SK-N-SH (cell line): ENCODE measurements around the gene PLXND1.

Experiments
- JUND ChIP-seq: IDR thresholded peaks from 2 replicates; pipeline ENCODE4 v1.4.0; 2012
- POLR2AphosphoS5 ChIP-seq: IDR thresholded peaks from 2 replicates; pipeline ENCODE4 v1.6.1; 2012; ENCODE audit warnings: low read depth, low read length
- RAD21 ChIP-seq: IDR thresholded peaks from 2 replicates; pipeline ENCODE4 v1.6.1; 2012; ENCODE audit warnings: mild to moderate bottlenecking, low read length
- RFX5 ChIP-seq: IDR thresholded peaks from 2 replicates; pipeline ENCODE4 v1.6.1; 2012; ENCODE audit warnings: mild to moderate bottlenecking, improper control_type of control experiment, low read length
- SIN3A ChIP-seq: IDR thresholded peaks from 2 replicates; pipeline ENCODE4 v1.6.1; 2012; ENCODE audit warnings: low read depth, mild to moderate bottlenecking, low read length, moderate library complexity, borderline replicate concordance
- TAF1 ChIP-seq: IDR thresholded peaks from 2 replicates; pipeline ENCODE4 v1.6.1; 2012; ENCODE audit warnings: low read depth, mild to moderate bottlenecking, low read length, moderate library complexity, borderline replicate concordance
- TEAD4 ChIP-seq: IDR thresholded peaks from 2 replicates; pipeline ENCODE4 v1.4.0; 2012; ENCODE audit warnings: mild to moderate bottlenecking, borderline replicate concordance; ENCODE audit not compliant: insufficient read depth
- TF ChIP-seq, protein P1 (sequence below): IDR thresholded peaks from 2 replicates; pipeline ENCODE4 v1.4.0; 2012; ENCODE audit warnings: low read depth, borderline replicate concordance
- TF ChIP-seq, protein P2 (sequence below): fragments of 200-600 bp; sonication (generic); IDR thresholded peaks from 2 replicates; pipeline ENCODE4 v1.6.1; 2017; ENCODE audit warnings: antibody characterized with exemption, mild to moderate bottlenecking, moderate library complexity
- TF ChIP-seq, protein P3 (sequence below): IDR thresholded peaks from 2 replicates; pipeline ENCODE4 v1.6.1; 2012; ENCODE audit warnings: mild to moderate bottlenecking, low read depth, low read length, moderate library complexity

GRCh38 chr3:129595544-129596193, 10.8 kb downstream of the PLXND1 start:
- TF ChIP-seq, protein P1, sequence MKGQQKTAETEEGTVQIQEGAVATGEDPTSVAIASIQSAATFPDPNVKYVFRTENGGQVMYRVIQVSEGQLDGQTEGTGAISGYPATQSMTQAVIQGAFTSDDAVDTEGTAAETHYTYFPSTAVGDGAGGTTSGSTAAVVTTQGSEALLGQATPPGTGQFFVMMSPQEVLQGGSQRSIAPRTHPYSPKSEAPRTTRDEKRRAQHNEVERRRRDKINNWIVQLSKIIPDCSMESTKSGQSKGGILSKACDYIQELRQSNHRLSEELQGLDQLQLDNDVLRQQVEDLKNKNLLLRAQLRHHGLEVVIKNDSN = no peak
- TF ChIP-seq TAF1 (no peak), SIN3A (no peak), RAD21 (no peak), TEAD4 (no peak), POLR2AphosphoS5 (no peak), JUND (no peak), RFX5 (no peak)
- TF ChIP-seq, protein P2, sequence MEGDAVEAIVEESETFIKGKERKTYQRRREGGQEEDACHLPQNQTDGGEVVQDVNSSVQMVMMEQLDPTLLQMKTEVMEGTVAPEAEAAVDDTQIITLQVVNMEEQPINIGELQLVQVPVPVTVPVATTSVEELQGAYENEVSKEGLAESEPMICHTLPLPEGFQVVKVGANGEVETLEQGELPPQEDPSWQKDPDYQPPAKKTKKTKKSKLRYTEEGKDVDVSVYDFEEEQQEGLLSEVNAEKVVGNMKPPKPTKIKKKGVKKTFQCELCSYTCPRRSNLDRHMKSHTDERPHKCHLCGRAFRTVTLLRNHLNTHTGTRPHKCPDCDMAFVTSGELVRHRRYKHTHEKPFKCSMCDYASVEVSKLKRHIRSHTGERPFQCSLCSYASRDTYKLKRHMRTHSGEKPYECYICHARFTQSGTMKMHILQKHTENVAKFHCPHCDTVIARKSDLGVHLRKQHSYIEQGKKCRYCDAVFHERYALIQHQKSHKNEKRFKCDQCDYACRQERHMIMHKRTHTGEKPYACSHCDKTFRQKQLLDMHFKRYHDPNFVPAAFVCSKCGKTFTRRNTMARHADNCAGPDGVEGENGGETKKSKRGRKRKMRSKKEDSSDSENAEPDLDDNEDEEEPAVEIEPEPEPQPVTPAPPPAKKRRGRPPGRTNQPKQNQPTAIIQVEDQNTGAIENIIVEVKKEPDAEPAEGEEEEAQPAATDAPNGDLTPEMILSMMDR = no peak
- TF ChIP-seq, protein P3, sequence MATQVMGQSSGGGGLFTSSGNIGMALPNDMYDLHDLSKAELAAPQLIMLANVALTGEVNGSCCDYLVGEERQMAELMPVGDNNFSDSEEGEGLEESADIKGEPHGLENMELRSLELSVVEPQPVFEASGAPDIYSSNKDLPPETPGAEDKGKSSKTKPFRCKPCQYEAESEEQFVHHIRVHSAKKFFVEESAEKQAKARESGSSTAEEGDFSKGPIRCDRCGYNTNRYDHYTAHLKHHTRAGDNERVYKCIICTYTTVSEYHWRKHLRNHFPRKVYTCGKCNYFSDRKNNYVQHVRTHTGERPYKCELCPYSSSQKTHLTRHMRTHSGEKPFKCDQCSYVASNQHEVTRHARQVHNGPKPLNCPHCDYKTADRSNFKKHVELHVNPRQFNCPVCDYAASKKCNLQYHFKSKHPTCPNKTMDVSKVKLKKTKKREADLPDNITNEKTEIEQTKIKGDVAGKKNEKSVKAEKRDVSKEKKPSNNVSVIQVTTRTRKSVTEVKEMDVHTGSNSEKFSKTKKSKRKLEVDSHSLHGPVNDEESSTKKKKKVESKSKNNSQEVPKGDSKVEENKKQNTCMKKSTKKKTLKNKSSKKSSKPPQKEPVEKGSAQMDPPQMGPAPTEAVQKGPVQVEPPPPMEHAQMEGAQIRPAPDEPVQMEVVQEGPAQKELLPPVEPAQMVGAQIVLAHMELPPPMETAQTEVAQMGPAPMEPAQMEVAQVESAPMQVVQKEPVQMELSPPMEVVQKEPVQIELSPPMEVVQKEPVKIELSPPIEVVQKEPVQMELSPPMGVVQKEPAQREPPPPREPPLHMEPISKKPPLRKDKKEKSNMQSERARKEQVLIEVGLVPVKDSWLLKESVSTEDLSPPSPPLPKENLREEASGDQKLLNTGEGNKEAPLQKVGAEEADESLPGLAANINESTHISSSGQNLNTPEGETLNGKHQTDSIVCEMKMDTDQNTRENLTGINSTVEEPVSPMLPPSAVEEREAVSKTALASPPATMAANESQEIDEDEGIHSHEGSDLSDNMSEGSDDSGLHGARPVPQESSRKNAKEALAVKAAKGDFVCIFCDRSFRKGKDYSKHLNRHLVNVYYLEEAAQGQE = no peak
